ENCODE results near the gene BAZ2A.

The BAZ2A gene

GRCh38 chr12:56630180-56630632, at the start of gene BAZ2A:
TSS of gene BAZ2A (minus strand) at chr12:56630326. CDS start at chr12:56617530, 12,796 bp downstream.
- no peak for DNase-seq (ENCODE audit: low read depth)
- TF ChIP-seq CTCF (conservative IDR thresholded peaks at IDR 0.05; ENCODE audit: low read depth, low read length) = no peak
- peak within 1 kb of the TSS; percentile 81 for H3K4me3 ChIP-seq (ENCODE audit: low read length)

- no peak overlapping the region for H3K4me3 ChIP-seq (ENCODE audit: low read length)
- no peak for TF ChIP-seq CTCF (conservative IDR thresholded peaks at IDR 0.05; ENCODE audit: low read depth, low read length)
- DNase-seq (ENCODE audit: low read depth) = no peak
Observed at GRCh38 chr12:56678852-56679251, 48.7 kb upstream of the BAZ2A start.

- no peak overlapping the region for H3K4me3 ChIP-seq (ENCODE audit: low read length)
- DNase-seq (ENCODE audit: low read depth) = no peak
- TF ChIP-seq CTCF (conservative IDR thresholded peaks at IDR 0.05; ENCODE audit: low read depth, low read length) = no peak
Observed at GRCh38 chr12:56677680-56678079, 47.6 kb upstream of the BAZ2A start.

GRCh38 chr12:56676851-56677580, 46.9 kb upstream of the BAZ2A start:
- TF ChIP-seq CTCF (conservative IDR thresholded peaks at IDR 0.05; ENCODE audit: low read depth, low read length) = no peak
- DNase-seq (ENCODE audit: low read depth) = no peak
- no peak overlapping the region for H3K4me3 ChIP-seq (ENCODE audit: low read length)

- DNase-seq (ENCODE audit: low read depth) = no peak
- TF ChIP-seq CTCF (conservative IDR thresholded peaks at IDR 0.05; ENCODE audit: low read depth, low read length) = no peak
- no peak overlapping the region for H3K4me3 ChIP-seq (ENCODE audit: low read length)
Observed at GRCh38 chr12:56671608-56672007, 41.5 kb upstream of the BAZ2A start.

- DNase-seq (ENCODE audit: low read depth) = no peak
- no peak overlapping the region for H3K4me3 ChIP-seq (ENCODE audit: low read length)
- no peak for TF ChIP-seq CTCF (conservative IDR thresholded peaks at IDR 0.05; ENCODE audit: low read depth, low read length)
Observed at GRCh38 chr12:56670836-56671235, 40.7 kb upstream of the BAZ2A start.

GRCh38 chr12:56668197-56668457, 38.0 kb upstream of the BAZ2A start:
- no peak overlapping the region for H3K4me3 ChIP-seq (ENCODE audit: low read length)
- TF ChIP-seq CTCF (conservative IDR thresholded peaks at IDR 0.05; ENCODE audit: low read depth, low read length) = no peak
- no peak for DNase-seq (ENCODE audit: low read depth)
